ENCODE data around the gene FAM169A. TPM values are rescaled to one million over a fixed set of nuclear protein-coding genes. Genes with fewer than 3 reads are reported as not detected.
"Not testable (repeated sequence)": the region's sequence is repeated elsewhere in the genome, so short reads cannot be mapped to it uniquely, and the experiment has no call there.

FAM169A gene
- total RNA-seq: 10 to 100 TPM in 1 of 9 donors, 1 to 10 TPM in 8; 2.6 to 10.1 (median 5.1) TPM
- polyA plus RNA-seq: 1 to 10 TPM in 1 of 2 donors, under 1 TPM in 1; 0.88 to 1.1 TPM
- long read RNA-seq, donor 1, full-length matches to known transcripts: 1 of 7 reads
- long read RNA-seq, donor 1, partial matches to known transcripts: 0 of 7 reads
- long read RNA-seq, donor 1, other reads (novel, unspliced or antisense): 6 of 7 reads
- long read RNA-seq, donor 2, partial matches to known transcripts: 0 of 2 reads
- long read RNA-seq, donor 2, other reads (novel, unspliced or antisense): 2 of 2 reads
- long read RNA-seq, donor 3, partial matches to known transcripts: 0 of 7 reads
- long read RNA-seq, donor 3, other reads (novel, unspliced or antisense): 7 of 7 reads

- intact Hi-C loops (cut with DNase I): no loop called here
- TF ChIP-seq CTCF (IDR thresholded peaks at IDR 0.05): no peak
- no peak for TF ChIP-seq POLR2A (IDR thresholded peaks at IDR 0.05)
- Histone ChIP-seq H3K9me3 (no peaks in the 10 kb centered on the region), H3K27me3 (peaks cover 0 to 46% (median 23%) of the 10 kb centered on the region in 9 donors), H3K4me3 (peak within 1 kb of the TSS; percentile 46 to 74 (median 58)), H3K36me3 (no peaks in the 10 kb centered on the region), H3K4me1 (peaks cover 0 to 16% (median 5%) of the 10 kb centered on the region in 12 donors), H3K27ac (peak within 1 kb of the TSS in 3 of 12 donors; percentile 29 to 63 (median 31))
- 0 to 1% (median 1%) methylated on average over 3 to 119 of the region's 119 CpGs for WGBS, 4 donors
- ATAC-seq: peak in 3 of 4 donors; percentile 77 to 83 (median 83)
- DNase-seq: peak in 4 of 5 donors; percentile 9 to 61 (median 30)
Measured at GRCh38 chr5:74865804-74866595, at the start of gene FAM169A. TSS of gene FAM169A (minus strand) at chr5:74866387. CDS start at chr5:74841676, 24,711 bp downstream.

GRCh38 chr5:74915488-74915887, 49.3 kb upstream of the FAM169A start:
- no peak overlapping the region for H3K27ac ChIP-seq
- H3K36me3 ChIP-seq: no peaks in the 10 kb centered on the region
- no peak for ATAC-seq
- H3K27me3 ChIP-seq: peaks cover 0 to 14% (median 0%) of the 10 kb centered on the region in 9 donors
- WGBS, 4 donors: 74 to 80% (median 77%) methylated on average over 1 of the region's 1 CpG
- H3K9me3 ChIP-seq: peaks cover 0 to 3% (median 0%) of the 10 kb centered on the region in 12 donors
- TF ChIP-seq CTCF (IDR thresholded peaks at IDR 0.05) (no peak), POLR2A (IDR thresholded peaks at IDR 0.05) (no peak)
- DNase-seq: no peak
- intact Hi-C loops (cut with DNase I): loop anchor here (5.0 to 10.0 kb wide), 6 partner anchors 141 to 1011 kb away; partner anchors contain the start of genes GFM2 (in 6 of the 10) and NSA2 (in 6 of the 10)
- no peak overlapping the region for H3K4me3 ChIP-seq
- no peaks in the 10 kb centered on the region for H3K4me1 ChIP-seq

- intact Hi-C loops (cut with DNase I): loop anchor here in 7 of 10 donors (10.0 kb wide), 4 partner anchors 137 to 1007 kb away; partner anchors contain the start of genes GFM2 (in 2 of the 7) and NSA2 (in 2 of the 7)
- 50 to 86% (median 75%) methylated on average over 2 of the region's 2 CpGs for WGBS, 4 donors
- not testable (repeated sequence) for H3K4me3 ChIP-seq, DNase-seq, H3K36me3 ChIP-seq, H3K9me3 ChIP-seq, H3K4me1 ChIP-seq, H3K27ac ChIP-seq, ATAC-seq
- H3K27me3 ChIP-seq: peaks cover 0 to 14% (median 0%) of the 10 kb centered on the region in 9 donors
Measured at GRCh38 chr5:74911421-74911820, 45.2 kb upstream of the FAM169A start.

GRCh38 chr5:74909888-74910287, 43.7 kb upstream of the FAM169A start:
- peaks cover 0 to 14% (median 0%) of the 10 kb centered on the region in 9 donors for H3K27me3 ChIP-seq
- not testable (repeated sequence) for ATAC-seq, H3K36me3 ChIP-seq, H3K9me3 ChIP-seq, H3K4me3 ChIP-seq, H3K27ac ChIP-seq, DNase-seq, H3K4me1 ChIP-seq
- intact Hi-C loops (cut with DNase I): loop anchor here in 7 of 10 donors (10.0 kb wide), 5 partner anchors 115 to 1005 kb away; partner anchors contain the start of genes GFM2 (in 2 of the 7) and NSA2 (in 2 of the 7)

GRCh38 chr5:74908237-74908636, 42.0 kb upstream of the FAM169A start:
- H3K4me1 ChIP-seq, H3K36me3 ChIP-seq, DNase-seq, H3K27ac ChIP-seq, ATAC-seq, H3K9me3 ChIP-seq, H3K4me3 ChIP-seq: not testable (repeated sequence)
- intact Hi-C loops (cut with DNase I): loop anchor here in 1 of 10 donors (10.0 kb wide), 1 partner anchor 113 kb away; no protein-coding TSS in a partner anchor
- H3K27me3 ChIP-seq: peaks cover 0 to 14% (median 0%) of the 10 kb centered on the region in 9 donors
- WGBS, 4 donors: 89 to 94% (median 91%) methylated on average over 6 of the region's 6 CpGs

GRCh38 chr5:74904713-74905112, 38.5 kb upstream of the FAM169A start:
- not testable (repeated sequence) for H3K4me1 ChIP-seq, H3K4me3 ChIP-seq, ATAC-seq, DNase-seq, H3K27ac ChIP-seq, H3K36me3 ChIP-seq, H3K27me3 ChIP-seq, H3K9me3 ChIP-seq
- intact Hi-C loops (cut with DNase I): loop anchor here in 2 of 10 donors (5.0 to 10.0 kb wide), 2 partner anchors 110 to 137 kb away; partner anchors contain the start of genes GFM2 (in 1 of the 2) and NSA2 (in 1 of the 2)
- 88 to 96% (median 91%) methylated on average over 4 of the region's 4 CpGs for WGBS, 4 donors
